Trophoblast cell (in vitro differentiated cells and primary cell): ENCODE data around the gene PARP6.

Source experiments
- DNase-seq, 2 donors: peaks; one replicate each; pipeline ENCODE4 v3.0.0-alpha.2; 2016
- H2AFZ ChIP-seq: 2 replicates; pipeline ENCODE4 v1.6.1; 2013; ENCODE audit warnings: low read length, moderate library complexity, mild to moderate bottlenecking; ENCODE audit not compliant: insufficient read depth, poor library complexity
- H2AK5ac ChIP-seq: 2 replicates; pipeline ENCODE4 v1.6.1; 2013; ENCODE audit warnings: mild to moderate bottlenecking, low read length
- H2BK120ac ChIP-seq: 2 replicates; pipeline ENCODE4 v1.6.1; 2013; ENCODE audit warnings: low read length, mild to moderate bottlenecking, moderate library complexity; ENCODE audit not compliant: insufficient read depth, poor library complexity
- H2BK12ac ChIP-seq: 2 replicates; pipeline ENCODE4 v1.6.1; 2013; ENCODE audit warnings: mild to moderate bottlenecking, low read length, moderate library complexity
- H2BK5ac ChIP-seq: 2 replicates; pipeline ENCODE4 v1.6.1; 2013; ENCODE audit warnings: low read length, low read depth, moderate library complexity, mild to moderate bottlenecking; ENCODE audit not compliant: poor library complexity
- H3K14ac ChIP-seq: 2 replicates; pipeline ENCODE4 v1.6.1; 2013; ENCODE audit warnings: mild to moderate bottlenecking, low read length
- H3K18ac ChIP-seq: 2 replicates; pipeline ENCODE4 v1.6.1; 2013; ENCODE audit warnings: mild to moderate bottlenecking, low read length
- H3K23ac ChIP-seq: 2 replicates; pipeline ENCODE4 v1.6.1; 2013; ENCODE audit warnings: low read length
- H3K27ac ChIP-seq: 2 replicates; pipeline ENCODE4 v1.5.1; 2013; ENCODE audit warnings: low read depth, mild to moderate bottlenecking, inconsistent platforms, low read length, moderate library complexity
- H3K27me3 ChIP-seq: 2 replicates; pipeline ENCODE4 v1.6.1; 2013; ENCODE audit warnings: inconsistent platforms, mild to moderate bottlenecking, low read length, moderate library complexity; ENCODE audit not compliant: insufficient read depth
- H3K36me3 ChIP-seq, 2 experiments: 1 replicate in 1 of 2; 2 replicates in 1 of 2; pipeline ENCODE4 v1.6.1; 2013; ENCODE audit warnings: low read length in 2 of 2, mild to moderate bottlenecking in 2 of 2, moderate library complexity in 1 of 2; ENCODE audit not compliant: insufficient read depth in 2 of 2, control insufficient read depth in 1 of 2
- H3K4ac ChIP-seq: 2 replicates; pipeline ENCODE4 v1.6.1; 2013; ENCODE audit warnings: low read depth, mild to moderate bottlenecking, low read length, moderate library complexity
- H3K4me1 ChIP-seq, 2 experiments: 1 replicate in 1 of 2; 2 replicates in 1 of 2; pipeline ENCODE4 v1.6.1; 2013; ENCODE audit warnings: low read length in 2 of 2, mild to moderate bottlenecking in 2 of 2, moderate library complexity in 1 of 2; ENCODE audit not compliant: insufficient read depth in 2 of 2, control insufficient read depth in 1 of 2
- H3K4me2 ChIP-seq: 2 replicates; pipeline ENCODE4 v1.6.1; 2013; ENCODE audit warnings: inconsistent platforms, mild to moderate bottlenecking, low read length, moderate library complexity
- H3K4me3 ChIP-seq: 2 replicates; pipeline ENCODE4 v1.5.1; 2013; ENCODE audit warnings: mild to moderate bottlenecking, low read depth, low read length, inconsistent platforms
- H3K79me1 ChIP-seq: one replicate; pipeline ENCODE4 v1.6.1; 2013; ENCODE audit warnings: low read length
- H3K79me2 ChIP-seq: 2 replicates; pipeline ENCODE4 v1.6.1; 2013; ENCODE audit warnings: low read length, mild to moderate bottlenecking; ENCODE audit not compliant: control insufficient read depth, insufficient read depth, poor library complexity
- H3K9ac ChIP-seq: 2 replicates; pipeline ENCODE4 v1.6.1; 2013; ENCODE audit warnings: mild to moderate bottlenecking, low read length
- H3K9me3 ChIP-seq: 2 replicates; pipeline ENCODE4 v1.6.1; 2013; ENCODE audit warnings: low read depth, mild to moderate bottlenecking, control low read depth, inconsistent platforms, low read length; ENCODE audit not compliant: insufficient read depth
- H4K12ac ChIP-seq: 2 replicates; pipeline ENCODE4 v1.6.1; 2013; ENCODE audit warnings: low read depth, mild to moderate bottlenecking, low read length, moderate library complexity
- H4K8ac ChIP-seq: 2 replicates; pipeline ENCODE4 v1.6.1; 2013; ENCODE audit warnings: low read depth, mild to moderate bottlenecking, low read length, moderate library complexity
- H4K91ac ChIP-seq: one replicate; pipeline ENCODE4 v1.6.1; 2013; ENCODE audit warnings: low read depth, mild to moderate bottlenecking, low read length, moderate library complexity
- WGBS: extraction: QIAGEN DNeasy Blood & Tissue Kit; methylation state at CpG from one replicate; pipeline ENCODE4 v1.1.7; 2013; ENCODE audit warnings: missing lambda C conversion rate; ENCODE audit not compliant: insufficient read length, insufficient coverage; ENCODE audit errors: extremely low coverage; 5-methylcytosine and 5-hydroxymethylcytosine counted together

PARP6 gene

GRCh38 chr15:72289597-72290325, 17.4 kb upstream of the PARP6 start:
- Histone ChIP-seq H3K79me2 (no peaks in the 10 kb centered on the region), H4K8ac (no peak overlapping the region)

DNA sequence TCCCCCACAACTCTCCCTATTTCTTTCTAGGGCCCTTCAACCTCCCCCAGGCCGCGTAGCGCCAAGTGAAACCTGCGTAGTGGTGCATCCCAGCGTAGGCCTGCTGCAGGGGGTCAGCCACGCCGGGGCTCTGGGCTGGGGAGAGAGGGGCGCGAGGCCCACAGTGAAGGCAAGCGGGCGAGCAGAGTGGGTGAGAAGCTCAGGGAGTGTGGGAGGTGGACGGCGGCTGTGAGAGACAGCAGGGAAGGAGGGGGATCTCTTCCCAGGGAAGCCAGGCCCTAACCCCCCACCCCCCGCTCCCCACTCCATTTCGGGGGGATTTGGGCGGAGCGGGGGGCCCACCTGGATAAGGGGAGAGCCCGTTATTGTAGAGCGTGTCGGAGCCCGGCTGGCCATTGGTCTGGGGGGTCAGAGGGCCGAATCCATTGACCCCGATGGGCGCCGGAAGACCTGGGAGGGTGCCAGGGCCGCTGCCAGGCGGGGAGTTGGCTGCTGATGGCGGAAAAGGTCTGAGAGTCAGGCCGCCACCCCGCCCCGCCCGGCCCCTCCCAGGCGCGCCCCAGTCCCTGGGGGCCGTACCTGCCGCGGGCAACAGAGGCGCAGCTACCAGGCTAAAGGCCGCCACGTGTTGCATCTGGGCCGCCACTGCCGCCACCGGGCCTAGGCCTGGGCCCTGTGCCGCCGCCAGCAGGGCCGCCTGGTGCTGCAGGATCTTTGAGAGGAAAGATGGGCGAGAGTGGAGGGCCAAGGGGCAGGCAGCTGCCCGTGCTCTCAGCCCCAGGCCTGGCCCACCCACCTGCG, 16.6 kb upstream of the PARP6 start:
- Histone ChIP-seq H2AFZ (no peak overlapping the region), H2BK12ac (no peak overlapping the region), H4K8ac (no peak overlapping the region), H3K27me3 (no peaks in the 10 kb centered on the region), H3K9ac (no peak overlapping the region), H2BK120ac (no peak overlapping the region), H3K36me3 (no peaks in the 10 kb centered on the region), H3K79me2 (no peaks in the 10 kb centered on the region), H3K14ac (no peak overlapping the region), H2BK5ac (no peak overlapping the region), H3K4ac (no peak overlapping the region), H4K91ac (no peak overlapping the region), H3K27ac (no peak overlapping the region), H3K4me2 (no peak overlapping the region), H3K23ac (no peak overlapping the region), H3K9me3 (peaks cover 2% of the 10 kb centered on the region), H4K12ac (no peak overlapping the region), H3K79me1 (no peaks in the 10 kb centered on the region), H3K18ac (no peak overlapping the region), H3K4me1 (no peaks in the 10 kb centered on the region), H2AK5ac (no peak overlapping the region), H3K4me3 (no peak overlapping the region)
- no peak for DNase-seq
- no CpG with 5 or more reads among the region's 49 CpGs for whole genome bisulfite sequencing

More at GRCh38 chr15:72289597-72290325, 17.4 kb upstream of the PARP6 start:
- Histone ChIP-seq H3K14ac (no peak overlapping the region), H2BK120ac (no peak overlapping the region), H4K12ac (no peak overlapping the region), H3K36me3 (no peaks in the 10 kb centered on the region), H3K9ac (no peak overlapping the region), H3K27ac (no peak overlapping the region), H3K27me3 (no peaks in the 10 kb centered on the region), H3K18ac (no peak overlapping the region), H3K4me1 (no peaks in the 10 kb centered on the region), H3K23ac (no peak overlapping the region), H3K9me3 (peaks cover 2% of the 10 kb centered on the region), H3K4me2 (no peak overlapping the region), H2AFZ (no peak overlapping the region), H3K79me1 (no peaks in the 10 kb centered on the region), H2BK12ac (no peak overlapping the region), H3K4me3 (no peak overlapping the region), H3K4ac (no peak overlapping the region), H4K91ac (no peak overlapping the region), H2BK5ac (no peak overlapping the region), H2AK5ac (no peak overlapping the region)
- no peak for DNase-seq
- WGBS: no CpG with 5 or more reads among the region's 52 CpGs

DNA sequence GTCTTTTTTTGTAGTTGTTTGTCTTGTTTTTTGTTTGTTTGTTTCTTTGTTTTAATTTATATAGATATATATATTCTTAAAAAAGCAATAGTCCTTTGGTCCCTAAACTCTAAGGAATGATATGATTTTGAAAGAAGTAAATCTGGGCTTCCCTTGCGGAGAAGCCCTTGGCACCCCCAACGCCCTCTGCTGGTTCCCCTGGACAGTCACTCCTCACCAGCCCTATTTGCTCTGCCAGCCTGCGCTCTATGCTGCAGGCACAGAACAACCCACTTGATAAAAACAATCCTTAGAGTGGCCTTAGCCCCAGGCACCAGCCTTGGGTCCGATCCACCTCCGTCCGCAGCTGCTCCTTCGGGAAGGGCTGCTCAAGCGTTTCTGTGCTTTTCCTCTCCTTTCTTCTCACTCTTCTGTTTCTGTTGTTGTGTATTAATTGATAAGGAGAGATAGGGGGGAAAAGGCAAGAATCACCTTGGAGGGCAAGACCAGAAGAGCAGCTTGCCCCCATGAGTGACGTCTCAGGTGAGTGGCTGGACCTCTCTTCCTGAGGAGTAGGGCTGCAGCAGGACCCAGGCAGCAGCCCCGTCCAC, 13.7 kb upstream of the PARP6 start:
- H3K14ac ChIP-seq: no peak overlapping the region
- H3K4ac ChIP-seq: no peak overlapping the region
- no peak overlapping the region for H3K23ac ChIP-seq
- H2AFZ ChIP-seq: no peak overlapping the region
- H3K4me1 ChIP-seq: no peaks in the 10 kb centered on the region
- no peaks in the 10 kb centered on the region for H3K79me2 ChIP-seq
- H4K12ac ChIP-seq: no peak overlapping the region
- H2BK12ac ChIP-seq: no peak overlapping the region
- no peak overlapping the region for H3K4me3 ChIP-seq
- no peak overlapping the region for H4K8ac ChIP-seq
- H3K27me3 ChIP-seq: no peaks in the 10 kb centered on the region
- no peak overlapping the region for H4K91ac ChIP-seq
- no peak overlapping the region for H3K4me2 ChIP-seq
- H2AK5ac ChIP-seq: no peak overlapping the region
- DNase-seq: peak in 1 of 2 donors; percentile 41
- no peak overlapping the region for H3K27ac ChIP-seq
- no peak overlapping the region for H3K18ac ChIP-seq
- H3K9ac ChIP-seq: no peak overlapping the region
- H2BK120ac ChIP-seq: no peak overlapping the region
- no CpG with 5 or more reads among the region's 10 CpGs for WGBS
- H2BK5ac ChIP-seq: no peak overlapping the region
- no peaks in the 10 kb centered on the region for H3K79me1 ChIP-seq
- no peaks in the 10 kb centered on the region for H3K36me3 ChIP-seq
- peaks cover under 1% of the 10 kb centered on the region for H3K9me3 ChIP-seq

DNA sequence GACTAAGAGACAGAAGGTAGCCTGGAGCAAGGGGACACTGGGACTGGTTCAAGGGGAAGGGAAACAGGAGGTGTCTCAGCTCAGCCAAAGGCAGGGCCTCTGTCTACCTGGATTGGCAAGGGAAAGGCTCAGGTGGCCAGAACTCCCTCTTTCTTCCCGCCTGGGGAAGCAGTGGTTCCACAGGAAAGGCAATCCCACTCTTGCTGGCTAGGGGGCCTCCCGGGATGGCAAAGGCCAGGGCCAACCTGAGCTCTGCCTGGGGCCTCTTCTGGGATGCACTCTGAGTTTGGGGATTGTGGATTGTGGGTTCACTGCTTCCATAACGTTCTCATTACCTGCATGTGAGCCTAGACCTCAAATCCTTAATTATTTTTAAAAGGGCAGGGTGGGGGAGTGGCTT, 13.0 kb upstream of the PARP6 start:
- no peaks in the 10 kb centered on the region for H3K9me3 ChIP-seq
- no peaks in the 10 kb centered on the region for H3K79me2 ChIP-seq
- no peak overlapping the region for H4K91ac ChIP-seq
- H3K4ac ChIP-seq: no peak overlapping the region
- no peak overlapping the region for H2AK5ac ChIP-seq
- WGBS: no CpG with 5 or more reads among the region's 3 CpGs
- DNase-seq: no peak
- no peak overlapping the region for H4K8ac ChIP-seq
- no peak overlapping the region for H3K18ac ChIP-seq
- H2BK120ac ChIP-seq: no peak overlapping the region
- H4K12ac ChIP-seq: no peak overlapping the region
- no peak overlapping the region for H3K4me3 ChIP-seq
- no peak overlapping the region for H3K14ac ChIP-seq
- H3K23ac ChIP-seq: no peak overlapping the region
- H3K9ac ChIP-seq: no peak overlapping the region
- no peak overlapping the region for H3K27ac ChIP-seq
- H2BK5ac ChIP-seq: no peak overlapping the region
- H3K36me3 ChIP-seq: no peaks in the 10 kb centered on the region
- H3K79me1 ChIP-seq: no peaks in the 10 kb centered on the region
- no peak overlapping the region for H2AFZ ChIP-seq
- H3K4me1 ChIP-seq: peaks cover 0 to 4% of the 10 kb centered on the region in 2 experiments
- no peak overlapping the region for H2BK12ac ChIP-seq
- no peak overlapping the region for H3K4me2 ChIP-seq
- no peaks in the 10 kb centered on the region for H3K27me3 ChIP-seq
